DMS79 treated with DMSO at 0.1 percent for 48 hours (cell line): Measurements from ENCODE around the gene TMEM203.
A peak's percentile ranks its signal among the peaks of the same experiment; 100 is the strongest.

Experiments used
- DNase-seq: peaks from one replicate; lab custom pipeline; 2025; lab: John Stamatoyannopoulos, UW

The TMEM203 gene

DNA sequence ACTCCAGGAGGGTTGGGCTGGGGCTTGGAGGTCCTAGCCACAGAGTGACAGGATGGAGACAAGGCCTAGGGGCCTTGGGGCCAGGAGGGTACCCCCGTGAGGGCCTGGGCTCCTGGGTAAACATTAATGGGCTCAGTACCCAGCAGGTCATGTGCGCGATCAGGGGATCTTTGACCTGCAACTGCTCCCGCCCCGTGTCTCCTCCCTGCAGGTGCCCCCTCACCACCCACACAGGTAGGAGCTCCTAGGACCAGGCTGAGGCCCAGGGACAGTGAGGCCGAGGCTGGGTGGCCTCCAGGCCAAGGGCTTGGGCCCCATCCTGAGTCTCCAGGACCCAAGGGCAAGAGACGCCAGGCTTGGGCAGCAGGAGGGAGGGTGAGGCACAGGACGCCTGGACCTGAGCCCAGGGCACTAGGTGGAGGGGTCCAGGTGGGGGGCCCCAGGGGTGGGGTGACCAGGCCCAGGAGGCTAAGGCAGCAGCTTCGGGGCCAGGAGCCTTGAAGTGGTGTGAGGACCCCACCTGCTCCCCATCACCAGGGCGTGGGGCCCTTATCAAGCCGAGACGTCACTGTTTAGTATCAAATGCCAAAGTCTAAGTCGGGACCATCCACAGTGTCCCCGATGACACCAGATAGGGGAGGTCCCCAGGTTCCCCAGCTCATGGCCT lies 25.4 kb upstream of the TMEM203 start, which contains the start of gene SLC34A3:
TSS of gene SLC34A3 (plus strand) at position 197 of the 667 bp plus-strand sequence. CDS start 802 bp downstream, outside the sequence.
- no peak for DNase-seq

- no peak for DNase-seq
Measured at GRCh38 chr9:137229903-137230704, 24.7 kb upstream of the TMEM203 start.

- DNase-seq, result no peak
Measured at GRCh38 chr9:137228968-137229896, 23.8 kb upstream of the TMEM203 start.

DNA sequence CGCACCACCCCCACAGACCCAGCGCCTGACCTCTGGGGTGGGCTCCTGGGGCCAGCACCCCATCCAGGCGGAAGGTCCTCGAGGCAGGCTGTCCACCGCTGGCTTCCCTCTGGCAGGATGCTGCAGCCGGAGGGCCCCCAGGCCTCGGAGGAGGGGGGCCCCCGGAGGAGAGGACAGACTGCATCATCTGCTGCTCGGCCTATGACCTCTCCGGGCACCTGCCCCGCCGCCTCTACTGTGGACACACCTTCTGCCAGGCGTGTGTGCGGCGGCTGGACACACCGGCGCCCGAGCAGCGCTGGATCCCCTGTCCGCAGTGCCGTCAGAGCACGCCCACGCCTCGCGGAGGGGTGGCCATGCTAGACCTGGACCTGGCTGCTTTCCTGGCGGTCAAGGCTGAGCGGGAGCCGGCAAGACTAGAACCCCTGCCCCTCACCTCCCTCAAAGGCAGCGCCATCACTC lies 23.1 kb upstream of the TMEM203 start:
- DNase-seq, result no peak

GRCh38 chr9:137227853-137228505 lies 22.5 kb upstream of the TMEM203 start:
- DNase-seq, result no peak

- DNase-seq, result peak; percentile 56
Measured at GRCh38 chr9:137227054-137227852, 21.8 kb upstream of the TMEM203 start, which contains the start of gene RNF224. TSS of gene RNF224 (plus strand) at chr9:137227502. CDS start at chr9:137228336, 834 bp downstream.

GRCh38 chr9:137226338-137227053 lies 21.0 kb upstream of the TMEM203 start:
- DNase-seq, result no peak

DNA sequence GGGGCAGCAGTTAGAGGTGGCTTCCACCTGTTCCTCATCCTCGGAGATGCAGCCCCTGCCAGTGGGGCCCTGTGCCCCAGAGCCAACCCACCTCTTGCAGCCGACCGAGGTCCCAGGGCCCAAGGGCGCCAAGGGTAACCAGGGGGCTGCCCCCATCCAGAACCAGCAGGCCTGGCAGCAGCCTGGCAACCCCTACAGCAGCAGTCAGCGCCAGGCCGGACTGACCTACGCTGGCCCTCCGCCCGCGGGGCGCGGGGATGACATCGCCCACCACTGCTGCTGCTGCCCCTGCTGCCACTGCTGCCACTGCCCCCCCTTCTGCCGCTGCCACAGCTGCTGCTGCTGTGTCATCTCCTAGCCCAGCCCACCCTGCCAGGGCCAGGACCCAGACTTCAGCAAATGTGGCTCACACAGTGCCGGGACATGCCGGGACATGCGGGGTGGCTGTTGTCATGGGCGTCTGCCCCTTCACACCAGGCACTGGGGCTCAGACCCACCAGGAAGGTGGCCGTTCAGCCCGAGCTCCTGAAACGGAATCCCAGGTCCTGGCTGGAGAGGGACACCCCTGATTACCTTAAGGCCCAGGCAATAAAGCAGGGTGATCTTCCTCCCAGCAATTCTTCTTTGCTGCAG lies 20.4 kb upstream of the TMEM203 start:
- DNase-seq, result no peak

- no peak for DNase-seq
Measured at GRCh38 chr9:137224830-137225694, 19.6 kb upstream of the TMEM203 start, which contains the start of gene CYSRT1. TSS of gene CYSRT1 (plus strand) at chr9:137225174. CDS start at chr9:137225622, 448 bp downstream.

DNA sequence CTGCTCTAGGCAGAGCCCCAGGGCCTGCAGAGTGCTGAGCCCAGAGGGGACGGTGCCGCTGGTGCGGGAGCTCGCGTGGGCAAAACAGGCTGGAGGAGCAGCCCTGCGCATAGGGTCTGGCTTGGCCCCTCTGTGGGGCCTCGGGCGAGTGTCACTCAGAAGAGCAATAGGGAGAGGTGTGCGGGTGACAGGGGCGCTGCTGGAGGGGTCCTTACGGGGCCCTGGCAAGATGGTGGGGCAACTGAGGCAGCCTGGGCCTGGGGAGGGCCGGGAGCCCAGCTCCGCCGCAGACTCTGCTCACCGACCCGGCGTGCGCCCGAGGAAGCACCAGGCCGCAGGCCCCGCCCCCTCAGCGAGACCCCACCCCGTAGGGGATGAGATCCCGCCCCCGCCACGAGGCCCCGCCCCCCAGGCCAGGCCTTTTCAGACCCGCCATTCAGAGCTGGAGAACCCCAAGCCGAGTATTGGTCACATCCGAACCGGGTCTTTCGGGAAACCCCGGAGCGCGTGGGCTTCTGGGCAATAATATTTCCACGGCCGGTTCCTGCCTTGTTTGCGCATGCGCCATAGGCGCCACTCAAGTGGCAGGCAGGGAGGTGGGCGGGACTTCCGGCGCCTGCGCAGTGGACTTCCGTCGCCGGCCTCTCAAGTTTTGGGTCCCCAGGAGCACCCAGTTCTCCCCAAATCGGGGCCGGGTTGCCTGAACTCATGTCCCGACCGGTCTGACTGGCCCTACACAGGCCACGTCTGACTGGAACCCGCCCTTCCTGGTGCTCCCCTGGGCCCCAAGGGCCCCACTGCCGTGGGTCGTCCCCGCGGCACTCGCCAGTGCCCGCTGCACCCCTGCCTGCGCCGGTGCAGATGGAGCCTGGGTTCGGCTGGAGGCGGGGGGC lies 17.9 kb upstream of the TMEM203 start:
- peak; percentile 93 for DNase-seq

DNA sequence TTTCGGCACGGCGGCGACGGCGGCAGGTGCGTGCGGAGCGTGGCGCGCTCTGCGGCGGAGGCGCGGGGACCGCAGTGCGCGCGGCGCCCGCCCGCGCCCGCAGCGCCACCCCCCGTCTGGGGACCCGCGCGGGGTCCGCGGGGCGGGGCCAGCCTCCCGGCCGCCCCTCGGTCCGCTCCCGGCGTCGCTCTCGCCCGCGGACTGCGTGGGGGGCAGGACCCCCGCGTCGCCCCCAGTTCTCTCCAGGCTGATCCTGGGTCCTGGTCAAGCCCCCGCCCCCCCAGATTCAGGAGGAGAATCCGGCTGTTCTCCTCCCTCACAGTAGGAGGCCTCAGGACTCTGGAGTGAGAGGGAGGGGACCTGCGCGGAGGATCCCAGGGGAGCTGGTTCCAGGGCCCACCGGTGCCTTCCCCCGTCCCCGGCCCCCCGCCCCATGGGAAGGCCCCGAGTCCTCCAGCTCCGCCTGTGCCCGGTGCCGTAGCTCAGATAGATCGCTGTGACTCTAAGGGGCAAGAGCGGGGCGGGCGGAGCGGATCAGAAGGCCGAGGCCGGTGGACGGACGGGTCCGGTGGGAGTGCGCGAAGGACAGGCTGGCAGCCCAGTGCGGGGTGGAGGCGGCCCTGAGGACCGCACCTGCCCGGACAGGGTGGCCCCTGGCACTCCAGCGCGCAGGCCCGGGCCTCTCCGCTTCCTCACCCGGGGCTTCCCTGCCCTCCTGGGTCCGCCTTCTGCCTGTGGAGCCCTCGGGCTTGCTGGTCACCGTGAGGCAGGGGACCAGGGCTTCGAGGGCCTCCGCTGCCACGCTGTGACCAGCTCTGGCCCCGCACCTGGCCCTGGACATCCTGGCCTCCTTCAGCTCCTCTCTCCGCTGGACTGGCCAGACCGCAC lies 17.0 kb upstream of the TMEM203 start, which contains the start of gene RNF208:
TSS of gene RNF208 (minus strand) at position 51 of the 888 bp plus-strand sequence. CDS start 1,028 bp downstream, outside the sequence.
- DNase-seq, result no peak

- DNase-seq, result peak; percentile 10
Measured at GRCh38 chr9:137221506-137222111, 16.2 kb upstream of the TMEM203 start.

- DNase-seq, result no peak
Measured at GRCh38 chr9:137221095-137221505, 15.7 kb upstream of the TMEM203 start.

GRCh38 chr9:137220317-137221094 lies 15.1 kb upstream of the TMEM203 start:
- no peak for DNase-seq
